GM12872 (cell line): ENCODE measurements around the gene EDARADD.
A peak's percentile ranks its signal among the peaks of the same experiment; 100 is the strongest.

Experiments used
- CTCF ChIP-seq: IDR thresholded peaks from 3 replicates; pipeline ENCODE4 v1.5.1; 2011; ENCODE audit warnings: low read depth, mild to moderate bottlenecking, low read length, moderate library complexity; ENCODE audit not compliant: insufficient read depth

The EDARADD gene

GRCh38 chr1:236450779-236451178 lies 56.7 kb downstream of the EDARADD start:
- TF ChIP-seq CTCF, result no peak

DNA sequence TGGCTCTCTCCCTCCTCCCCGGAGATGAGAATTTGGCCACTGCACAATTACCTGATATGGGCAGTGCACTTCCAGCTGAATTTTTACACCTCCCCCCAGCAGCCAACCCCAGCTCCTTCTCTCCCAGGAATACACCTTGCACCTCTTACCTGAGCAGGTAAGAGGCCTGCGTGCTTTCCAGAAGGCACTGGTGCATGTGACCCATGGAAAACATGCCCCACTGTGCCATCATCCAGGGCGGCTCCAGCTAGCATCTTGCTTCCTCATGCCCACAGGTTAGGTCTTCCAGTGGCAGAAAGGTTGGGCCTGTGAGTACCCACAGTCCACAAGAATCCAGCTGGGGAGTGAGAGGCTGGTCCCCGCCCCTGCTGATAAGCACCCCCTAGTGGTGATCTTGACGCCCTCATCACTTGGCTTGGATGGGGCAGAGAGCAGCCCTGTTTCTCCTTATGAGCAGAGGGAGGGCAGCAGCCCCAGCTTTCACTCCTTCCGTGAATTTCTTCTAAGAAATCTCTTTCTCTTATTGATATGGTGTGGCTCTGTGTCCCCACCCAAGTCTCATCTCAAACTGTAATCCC lies 57.8 kb downstream of the EDARADD start:
- TF ChIP-seq CTCF, result peak; percentile 80

DNA sequence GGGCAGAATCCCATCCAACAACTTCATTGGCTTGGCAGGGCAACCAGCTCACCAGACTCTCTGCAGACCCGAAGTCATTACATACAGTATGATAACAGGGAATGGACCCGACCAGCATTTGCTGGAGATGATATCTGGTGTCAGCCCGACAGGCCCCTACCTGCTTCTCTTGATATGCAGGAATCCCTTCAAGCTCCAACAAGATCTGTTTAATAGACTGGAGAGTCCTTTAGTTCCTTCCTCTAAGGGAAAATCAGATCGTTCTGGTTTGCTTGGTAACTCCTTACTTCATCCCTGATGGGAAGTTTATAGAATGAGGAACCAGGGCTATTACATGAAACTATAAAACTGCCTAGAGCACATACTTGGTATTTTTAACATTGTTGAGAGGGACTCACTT lies 61.2 kb downstream of the EDARADD start:
- no peak for TF ChIP-seq CTCF

GRCh38 chr1:236457775-236458174 lies 63.7 kb downstream of the EDARADD start:
- TF ChIP-seq CTCF, result no peak

- TF ChIP-seq CTCF, result no peak
Measured at GRCh38 chr1:236458996-236459395, 64.9 kb downstream of the EDARADD start.

DNA sequence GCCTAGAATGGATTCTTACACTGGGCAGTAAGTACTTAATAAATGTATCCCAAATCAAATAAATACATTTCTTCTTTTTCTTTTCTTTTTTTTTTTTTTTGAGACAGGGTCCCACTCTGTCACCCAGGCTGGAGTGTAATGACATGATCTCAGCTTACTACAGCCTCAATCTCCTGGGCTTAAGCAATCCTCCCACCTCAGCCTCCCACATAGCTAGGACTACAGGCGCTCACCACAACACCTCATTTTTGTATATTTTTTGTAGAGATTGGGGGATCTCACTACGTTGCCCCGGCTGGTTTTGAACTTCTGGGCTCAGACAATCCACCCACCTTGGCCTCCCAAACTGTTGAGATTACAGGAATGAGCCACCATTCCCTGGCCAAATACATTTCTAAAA lies 66.0 kb downstream of the EDARADD start:
- TF ChIP-seq CTCF, result no peak

DNA sequence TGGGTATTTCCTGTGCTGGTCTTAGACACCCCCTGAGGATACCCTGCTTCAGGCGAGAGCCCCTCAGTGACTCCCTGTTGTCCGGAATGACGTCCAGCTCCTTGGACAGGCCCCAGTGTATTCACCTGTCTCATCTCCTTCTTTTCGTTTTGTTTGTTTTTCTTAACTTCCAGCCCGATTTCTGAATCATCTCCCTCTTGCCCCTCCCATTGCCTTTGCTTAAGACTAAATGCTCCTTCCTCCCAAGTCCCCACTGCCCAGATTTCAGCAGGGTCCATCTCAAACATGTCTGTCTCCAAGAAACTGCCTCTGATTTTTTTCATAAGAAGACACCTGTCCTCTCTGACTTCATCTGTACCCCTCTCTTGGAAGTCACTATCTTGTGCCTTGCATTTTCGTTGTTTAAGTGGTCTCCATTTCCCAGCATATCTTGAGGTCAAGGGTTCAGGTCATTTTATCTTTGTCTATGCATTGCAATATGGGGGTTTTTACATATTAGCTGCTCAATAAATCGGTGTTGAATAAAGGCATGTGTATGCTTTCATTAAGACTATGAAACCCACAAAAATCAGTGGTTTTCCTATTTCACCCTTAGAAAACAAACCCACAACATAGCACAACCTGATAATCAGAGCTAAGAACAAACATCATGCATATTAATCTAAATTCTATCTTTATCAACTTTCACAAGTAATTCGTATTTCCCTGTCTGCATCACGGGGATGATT lies 71.3 kb downstream of the EDARADD start:
- TF ChIP-seq CTCF, result no peak

- no peak for TF ChIP-seq CTCF
Measured at GRCh38 chr1:236465959-236466303, 71.8 kb downstream of the EDARADD start.
